HFF-Myc (cell line): Measurements from ENCODE around the gene SFMBT1.

Experiments
- DNase-seq: peaks from one replicate; pipeline ENCODE4 v3.0.0-alpha.2; 2011; ENCODE audit warnings: low read depth; ENCODE audit errors: extremely low read depth
- H3K4me3 ChIP-seq: replicated peaks from 2 replicates; pipeline ENCODE4 v1.5.1; 2011; ENCODE audit warnings: low read depth, mild to moderate bottlenecking, control low read depth, low read length
- TF ChIP-seq, protein P1 (sequence below): IDR thresholded peaks from 2 replicates; pipeline ENCODE4 v1.5.1; 2012; ENCODE audit warnings: mild to moderate bottlenecking, low read depth, low read length, control low read depth; ENCODE audit errors: missing control alignments

SFMBT1 gene

DNA sequence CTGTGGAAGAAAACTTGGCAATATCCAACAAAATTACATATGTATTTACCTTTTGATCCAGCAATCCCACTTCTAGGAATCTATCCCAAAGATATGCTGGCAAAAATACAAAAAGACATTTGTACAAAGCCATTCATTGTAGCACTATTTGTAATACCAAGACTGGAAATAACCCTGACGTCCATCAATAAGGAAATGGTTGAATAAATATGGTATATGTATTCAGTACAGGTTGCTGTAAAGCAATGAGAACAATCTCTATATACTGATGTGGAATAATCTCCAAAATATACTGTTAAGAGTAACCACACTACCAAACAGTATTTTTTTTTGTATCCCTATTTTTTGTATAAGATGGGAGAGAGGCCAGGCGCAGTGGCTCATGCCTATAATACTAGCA lies 83.7 kb downstream of the SFMBT1 start:
- no peak overlapping the region for H3K4me3 ChIP-seq
- TF ChIP-seq, protein P1, sequence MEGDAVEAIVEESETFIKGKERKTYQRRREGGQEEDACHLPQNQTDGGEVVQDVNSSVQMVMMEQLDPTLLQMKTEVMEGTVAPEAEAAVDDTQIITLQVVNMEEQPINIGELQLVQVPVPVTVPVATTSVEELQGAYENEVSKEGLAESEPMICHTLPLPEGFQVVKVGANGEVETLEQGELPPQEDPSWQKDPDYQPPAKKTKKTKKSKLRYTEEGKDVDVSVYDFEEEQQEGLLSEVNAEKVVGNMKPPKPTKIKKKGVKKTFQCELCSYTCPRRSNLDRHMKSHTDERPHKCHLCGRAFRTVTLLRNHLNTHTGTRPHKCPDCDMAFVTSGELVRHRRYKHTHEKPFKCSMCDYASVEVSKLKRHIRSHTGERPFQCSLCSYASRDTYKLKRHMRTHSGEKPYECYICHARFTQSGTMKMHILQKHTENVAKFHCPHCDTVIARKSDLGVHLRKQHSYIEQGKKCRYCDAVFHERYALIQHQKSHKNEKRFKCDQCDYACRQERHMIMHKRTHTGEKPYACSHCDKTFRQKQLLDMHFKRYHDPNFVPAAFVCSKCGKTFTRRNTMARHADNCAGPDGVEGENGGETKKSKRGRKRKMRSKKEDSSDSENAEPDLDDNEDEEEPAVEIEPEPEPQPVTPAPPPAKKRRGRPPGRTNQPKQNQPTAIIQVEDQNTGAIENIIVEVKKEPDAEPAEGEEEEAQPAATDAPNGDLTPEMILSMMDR, result no peak
- no peak for DNase-seq

DNA sequence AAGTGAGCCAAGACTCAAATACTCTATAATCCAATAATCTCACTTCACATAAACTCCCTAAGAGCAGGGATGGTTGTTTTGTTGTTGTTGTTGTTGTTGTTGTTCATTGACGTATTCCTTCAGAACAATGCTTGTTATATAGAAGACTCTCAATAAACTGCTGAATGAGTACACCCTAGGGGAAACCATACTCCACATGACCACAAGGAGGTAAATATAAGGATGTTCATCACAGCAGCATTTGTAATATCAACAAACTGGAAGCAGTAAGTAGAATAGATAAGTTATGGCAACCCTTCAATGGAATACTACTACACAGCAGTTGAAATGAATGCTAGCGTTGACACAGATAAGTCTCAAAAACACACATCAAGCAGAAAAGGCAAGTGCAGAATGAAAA lies 86.1 kb downstream of the SFMBT1 start:
- no peak overlapping the region for H3K4me3 ChIP-seq
- no peak for DNase-seq
- TF ChIP-seq, protein P1, result no peak

DNA sequence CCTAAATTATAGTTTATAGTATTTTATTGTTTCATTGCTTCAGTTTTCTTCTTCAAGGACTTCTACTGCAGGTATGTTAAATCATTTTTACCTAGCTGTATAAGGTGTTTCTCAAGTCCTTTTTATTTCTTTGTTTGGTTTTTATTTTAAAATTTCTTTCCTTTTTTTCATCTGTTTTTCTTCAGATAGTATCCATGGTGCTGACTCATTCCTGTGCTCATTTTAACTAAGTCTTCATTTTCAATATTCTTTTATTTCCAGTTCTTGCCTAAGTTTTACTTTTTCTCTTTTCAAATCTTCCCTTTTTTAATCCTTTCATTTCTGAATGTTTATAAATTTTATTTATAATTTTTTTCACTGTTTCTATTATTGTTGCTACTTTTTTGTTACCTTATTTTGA lies 106.3 kb downstream of the SFMBT1 start:
- no peak for DNase-seq
- H3K4me3 ChIP-seq, result no peak overlapping the region
- TF ChIP-seq, protein P1, result no peak

DNA sequence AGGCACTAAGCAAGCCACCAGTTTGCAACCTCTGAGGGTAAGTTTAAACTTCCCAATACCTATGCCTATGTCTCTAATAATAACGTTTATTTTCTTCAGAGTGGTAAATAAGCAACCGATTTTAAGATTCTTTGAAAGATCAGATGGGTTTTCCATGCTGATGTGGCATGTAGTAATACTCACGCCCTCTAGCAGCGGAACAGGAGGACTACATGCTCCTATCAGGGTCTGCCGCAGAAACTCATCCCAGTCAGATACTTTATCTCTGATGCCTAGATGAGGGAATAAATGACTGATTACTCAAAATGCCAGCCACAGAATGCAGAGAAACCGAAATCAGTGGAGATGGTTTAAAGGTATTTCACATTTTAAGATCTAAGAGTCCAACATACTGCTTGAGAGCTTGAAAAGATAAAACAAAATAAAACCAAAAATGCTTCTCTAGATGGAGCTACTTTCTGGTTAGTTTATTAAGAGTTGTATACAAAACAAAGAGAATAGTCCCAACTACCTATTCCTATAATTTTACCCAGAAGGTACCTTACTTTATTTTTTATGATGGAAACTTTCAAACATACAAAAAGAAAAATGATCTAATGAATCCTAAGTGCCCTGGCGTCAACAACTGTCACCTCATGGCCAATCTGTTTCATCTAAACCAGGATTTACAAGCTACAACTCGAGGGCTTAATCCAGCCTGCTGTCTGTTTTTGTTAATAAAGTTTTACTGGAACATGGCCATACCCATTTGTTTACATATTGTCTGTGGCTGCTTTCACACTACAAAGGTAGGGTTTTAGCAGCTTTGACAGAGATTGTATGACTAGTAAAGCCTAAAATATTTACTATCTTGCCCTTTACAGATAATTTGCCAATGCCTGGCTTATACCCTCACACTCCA lies 111.0 kb downstream of the SFMBT1 start:
- TF ChIP-seq, protein P1, result peak; percentile 82
- peak; percentile 26 for DNase-seq

DNA sequence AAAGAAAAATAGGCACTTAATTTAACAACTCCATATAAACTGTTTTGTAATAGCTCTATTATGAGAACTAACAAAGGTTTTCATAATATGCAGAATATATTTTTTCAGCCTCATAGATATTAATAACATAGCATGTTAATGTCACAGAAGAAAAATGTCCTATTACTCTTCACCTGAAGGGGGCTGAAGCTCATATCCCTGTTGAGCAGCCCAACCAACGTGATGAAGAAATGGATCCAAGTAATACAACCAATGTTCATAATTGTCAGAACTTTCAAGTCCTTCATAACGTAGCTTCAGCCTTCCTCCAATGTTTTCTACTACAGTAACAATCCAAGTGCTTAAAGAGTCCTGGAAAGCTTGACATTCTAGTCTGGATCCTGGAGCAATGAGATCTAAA lies 114.0 kb downstream of the SFMBT1 start:
- DNase-seq, result no peak
- TF ChIP-seq, protein P1, result no peak
- H3K4me3 ChIP-seq, result no peak overlapping the region

More for the DNA sequence above, 111.0 kb downstream of the SFMBT1 start:
- no peak overlapping the region for H3K4me3 ChIP-seq

DNA sequence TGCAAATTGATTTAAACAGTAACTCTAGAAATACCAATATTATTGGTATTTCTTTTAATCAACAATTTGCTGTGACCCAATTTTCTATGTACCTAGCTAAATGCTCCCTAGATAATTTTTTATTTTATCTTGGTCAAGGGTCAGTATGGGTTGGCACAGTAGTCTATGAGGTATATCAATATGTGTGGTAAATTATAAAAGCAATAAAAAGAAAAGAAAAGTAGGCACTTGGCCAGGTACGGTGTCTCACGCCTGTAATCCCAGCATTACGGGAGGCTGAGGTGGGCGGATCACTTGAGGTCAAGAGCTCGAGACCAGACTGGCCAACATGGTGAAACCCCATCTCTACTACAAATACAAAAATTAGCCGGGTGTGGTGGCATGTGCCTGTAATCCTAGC lies 114.5 kb downstream of the SFMBT1 start:
- TF ChIP-seq, protein P1, result no peak
- no peak for DNase-seq
- H3K4me3 ChIP-seq, result no peak overlapping the region
